H1 (cell line): ENCODE data around the gene LRCH1. TPM values are rescaled to one million over a fixed set of nuclear protein-coding genes. Genes with fewer than 3 reads are reported as not detected.

ENCODE experiments used
- CHD2 ChIP-seq: IDR thresholded peaks from 2 replicates; pipeline ENCODE4 v1.6.1; 2012; ENCODE audit warnings: low read length, improper control_type of control experiment
- EGR1 ChIP-seq: IDR thresholded peaks from 2 replicates; pipeline ENCODE4 v1.6.1; 2011; ENCODE audit warnings: low read depth, low read length, borderline replicate concordance
- EZH2 ChIP-seq: fragments of 200-600 bp; sonication (generic); IDR thresholded peaks from 2 replicates; pipeline ENCODE4 v1.7.1; 2012; ENCODE audit warnings: low read depth, mild to moderate bottlenecking, moderate library complexity, low read length, inconsistent platforms; ENCODE audit not compliant: severe bottlenecking
- polyA plus RNA-seq, 7 experiments: library from polyadenylated mRNA; depleted of rRNA in 3 of 7; stranded (reverse) in 5 of 7; unstranded in 2 of 7; fragments of >200 nt in 5 of 7; fragments of 200-250 nt in 2 of 7; gene quantifications; 1 replicate in 5 of 7; 2 replicates in 1 of 7; 4 replicates in 1 of 7; pipeline versions ENCODE4 v1.2.1 to v1.2.3, GENCODE V29; 2011 to 2013; ENCODE audit warnings: missing spikeins in 2 of 7, mixed read lengths in 2 of 7
- total RNA-seq: library from RNA; stranded (reverse); fragmentation: NEBNext Ultra II Directional; extraction: Animal tissue kit (Norgen Biotek cat#: 25700); gene quantifications from 2 replicates; pipeline ENCODE4 v1.2.1, GENCODE V29; 2021

Gene LRCH1
- total and polyA plus RNA-seq, 2 of the 8 experiments (the other 6 are each of a cell fraction or from before 2014, with no cell fraction given), result 3.0 to 10.1 TPM

DNA sequence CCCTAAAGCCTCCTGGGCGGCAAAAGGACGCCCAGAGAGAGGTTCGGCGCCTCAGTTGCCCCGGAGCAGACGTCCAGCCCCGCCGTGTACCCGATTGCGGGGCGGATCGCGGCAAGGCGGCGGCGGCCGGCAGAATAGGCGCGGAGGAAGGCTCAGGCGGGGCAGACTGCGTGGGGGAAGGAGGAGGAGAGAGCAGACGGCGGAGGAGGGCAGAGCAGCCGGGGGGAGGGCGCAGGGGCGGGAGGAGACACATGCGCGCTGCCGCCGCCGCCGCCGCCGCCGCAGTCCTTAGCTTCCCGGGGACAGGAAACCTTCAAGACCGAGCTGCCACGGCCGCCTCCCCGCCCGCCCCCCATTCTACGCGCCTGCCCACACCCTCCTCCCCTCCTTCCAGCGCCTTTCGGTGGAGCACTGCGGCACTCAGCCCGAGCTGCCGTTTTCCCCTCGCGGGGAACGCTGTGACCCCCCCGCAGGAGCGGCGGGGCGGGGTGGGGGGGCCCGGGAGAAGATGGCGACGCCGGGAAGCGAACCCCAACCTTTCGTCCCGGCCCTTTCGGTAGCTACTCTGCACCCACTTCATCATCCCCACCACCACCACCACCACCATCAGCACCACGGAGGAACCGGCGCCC lies at the start of gene LRCH1 (continued):
- TF ChIP-seq EZH2 (no peak), EGR1 (no peak), CHD2 (no peak)
